NCI-H748 (cell line): Measurements from ENCODE around the gene PTPRK.

Source experiments
- DNase-seq: peaks from one replicate; lab custom pipeline; 2025; ENCODE audit not compliant: unreplicated experiment; lab: John Stamatoyannopoulos, UW

The PTPRK gene

GRCh38 chr6:128520436-128521281, at the start of gene PTPRK:
TSS of gene PTPRK (minus strand) at chr6:128520599. CDS start at chr6:128520358, 241 bp downstream.
- peak; percentile 94 for DNase-seq

- no peak for DNase-seq
Observed at GRCh38 chr6:128567029-128567428, 46.6 kb upstream of the PTPRK start.

- no peak for DNase-seq
Observed at GRCh38 chr6:128560966-128561365, 40.6 kb upstream of the PTPRK start.

- no peak for DNase-seq
Observed at GRCh38 chr6:128558924-128559323, 38.5 kb upstream of the PTPRK start.

GRCh38 chr6:128558021-128558420, 37.6 kb upstream of the PTPRK start:
- no peak for DNase-seq

GRCh38 chr6:128557081-128557480, 36.7 kb upstream of the PTPRK start:
- no peak for DNase-seq

GRCh38 chr6:128554302-128554701, 33.9 kb upstream of the PTPRK start:
- DNase-seq: peak; percentile 13

- DNase-seq: no peak
Observed at GRCh38 chr6:128541261-128541660, 20.9 kb upstream of the PTPRK start.

- no peak for DNase-seq
Observed at GRCh38 chr6:128538763-128539162, 18.4 kb upstream of the PTPRK start.

GRCh38 chr6:128532827-128533226, 12.4 kb upstream of the PTPRK start:
- DNase-seq: no peak

- DNase-seq: peak; percentile 63
Observed at GRCh38 chr6:128532136-128532535, 11.7 kb upstream of the PTPRK start.

- no peak for DNase-seq
Observed at GRCh38 chr6:128531696-128532095, 11.3 kb upstream of the PTPRK start.

- no peak for DNase-seq
Observed at GRCh38 chr6:128528241-128528640, 7.8 kb upstream of the PTPRK start.

- DNase-seq: no peak
Observed at GRCh38 chr6:128527375-128527774, 7.0 kb upstream of the PTPRK start.

GRCh38 chr6:128526152-128526914, 5.9 kb upstream of the PTPRK start:
- no peak for DNase-seq

- peak; percentile 35 for DNase-seq
Observed at GRCh38 chr6:128525406-128525805, 5.0 kb upstream of the PTPRK start.

GRCh38 chr6:128521282-128521632, 858 bp upstream of the PTPRK start:
- no peak for DNase-seq

- peak; percentile 85 for DNase-seq
Observed at GRCh38 chr6:128519931-128520435, 416 bp downstream of the PTPRK start.

GRCh38 chr6:128519132-128519930, 1.1 kb downstream of the PTPRK start:
- DNase-seq: peak; percentile 85

- DNase-seq: peak; percentile 62
Observed at GRCh38 chr6:128518434-128519131, 1.8 kb downstream of the PTPRK start.

- peak; percentile 12 for DNase-seq
Observed at GRCh38 chr6:128517124-128517523, 3.3 kb downstream of the PTPRK start.
